ENCODE results near the gene FAM114A2. TPM values are rescaled to one million over a fixed set of nuclear protein-coding genes. Genes with fewer than 3 reads are reported as not detected.

Gene FAM114A2
- total RNA-seq, 2 donors from 2014 or later = 18.0 to 19.7 TPM

DNA sequence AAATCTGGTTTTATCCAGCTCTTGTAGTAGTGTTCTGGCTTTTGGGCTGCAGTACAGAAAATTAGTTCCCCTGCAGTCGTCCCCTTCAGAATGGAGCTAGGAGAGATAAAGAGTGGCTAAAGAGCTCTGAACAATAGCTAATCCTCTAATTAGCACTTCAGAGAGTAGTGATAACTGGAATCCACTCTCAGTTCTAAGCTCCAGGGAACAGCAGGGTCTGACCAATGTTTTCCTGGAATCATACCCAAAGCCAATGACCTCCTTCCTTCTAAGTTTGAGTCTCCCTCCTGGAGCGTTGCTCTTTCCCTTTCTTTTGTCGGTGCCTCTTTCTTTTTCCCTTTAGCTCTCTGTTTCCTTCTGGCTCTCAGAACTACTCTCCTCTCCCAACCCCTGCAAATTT is 47.4 kb upstream of the FAM114A2 start:
- 10 to 19% methylated on average over 3 of the region's 3 CpGs for WGBS, 2 experiments (ENCODE audit: insufficient coverage in 1 of 2, insufficient read length in 1 of 2)
- no peaks in the 10 kb centered on the region for H3K27me3 ChIP-seq (ENCODE audit: control insufficient read depth, insufficient read depth, low read length, poor library complexity, severe bottlenecking)
- TF ChIP-seq, protein P1, sequence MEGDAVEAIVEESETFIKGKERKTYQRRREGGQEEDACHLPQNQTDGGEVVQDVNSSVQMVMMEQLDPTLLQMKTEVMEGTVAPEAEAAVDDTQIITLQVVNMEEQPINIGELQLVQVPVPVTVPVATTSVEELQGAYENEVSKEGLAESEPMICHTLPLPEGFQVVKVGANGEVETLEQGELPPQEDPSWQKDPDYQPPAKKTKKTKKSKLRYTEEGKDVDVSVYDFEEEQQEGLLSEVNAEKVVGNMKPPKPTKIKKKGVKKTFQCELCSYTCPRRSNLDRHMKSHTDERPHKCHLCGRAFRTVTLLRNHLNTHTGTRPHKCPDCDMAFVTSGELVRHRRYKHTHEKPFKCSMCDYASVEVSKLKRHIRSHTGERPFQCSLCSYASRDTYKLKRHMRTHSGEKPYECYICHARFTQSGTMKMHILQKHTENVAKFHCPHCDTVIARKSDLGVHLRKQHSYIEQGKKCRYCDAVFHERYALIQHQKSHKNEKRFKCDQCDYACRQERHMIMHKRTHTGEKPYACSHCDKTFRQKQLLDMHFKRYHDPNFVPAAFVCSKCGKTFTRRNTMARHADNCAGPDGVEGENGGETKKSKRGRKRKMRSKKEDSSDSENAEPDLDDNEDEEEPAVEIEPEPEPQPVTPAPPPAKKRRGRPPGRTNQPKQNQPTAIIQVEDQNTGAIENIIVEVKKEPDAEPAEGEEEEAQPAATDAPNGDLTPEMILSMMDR (conservative IDR thresholded peaks at IDR 0.05) = no peak
- no peaks in the 10 kb centered on the region for H3K36me3 ChIP-seq (ENCODE audit: control insufficient read depth, insufficient read depth, low read length)
- peaks cover 45% of the 10 kb centered on the region for H3K4me1 ChIP-seq (ENCODE audit: control insufficient read depth, insufficient read depth, low read length)
- Mint-ChIP-seq H3K36me3 (ENCODE audit: low read depth) (no peaks in the 10 kb centered on the region), H3K27me3 (ENCODE audit: insufficient read depth) (peaks cover 30% of the 10 kb centered on the region), H3K9me3 (no peaks in the 10 kb centered on the region), H3K27ac (peak overlapping the region; percentile 74), H3K4me1 (peaks cover 61% of the 10 kb centered on the region), H3K4me3 (no peak overlapping the region)
- no peak overlapping the region for H3K27ac ChIP-seq (ENCODE audit: low read depth, low read length)
- peak overlapping the region; percentile 17 for H3K9ac ChIP-seq (ENCODE audit: extremely low read depth, low read length, poor library complexity, severe bottlenecking)
- DNase-seq = no peak
- no peaks in the 10 kb centered on the region for H3K9me3 ChIP-seq (ENCODE audit: control insufficient read depth, low read length)
- H3K4me3 ChIP-seq (ENCODE audit: low read length) = peak overlapping the region; percentile 47

DNA sequence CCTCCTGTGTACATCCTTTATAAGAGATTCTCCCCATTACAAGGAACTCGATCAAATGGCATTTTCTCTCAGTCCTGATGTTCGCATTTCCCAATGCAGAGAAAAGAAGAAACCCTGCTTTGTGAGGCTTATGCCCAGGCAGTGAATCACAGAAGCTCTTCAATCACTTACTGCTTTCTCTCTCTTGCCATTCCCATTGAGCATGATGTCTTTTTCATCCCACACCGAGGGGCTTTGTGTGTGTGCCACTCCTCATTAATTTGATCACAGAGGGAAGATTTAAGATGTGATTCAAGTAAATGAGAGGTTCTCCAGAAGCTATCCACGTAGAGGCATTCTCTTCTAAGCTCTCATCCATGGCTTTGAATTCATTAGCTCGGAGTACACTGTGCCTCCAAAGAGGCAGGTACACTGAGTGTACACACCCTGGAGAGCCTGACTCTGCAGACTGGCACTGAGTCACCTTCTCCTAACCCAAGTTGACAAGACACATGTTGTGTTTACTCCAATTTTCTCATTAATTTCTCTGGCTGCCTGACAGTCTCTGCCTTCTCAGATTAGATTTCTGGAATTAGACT is 45.4 kb upstream of the FAM114A2 start:
- 78 to 90% methylated on average over 4 to 5 of the region's 5 CpGs for WGBS, 2 experiments (ENCODE audit: insufficient coverage in 1 of 2, insufficient read length in 1 of 2)
- Mint-ChIP-seq H3K36me3 (ENCODE audit: low read depth) (no peaks in the 10 kb centered on the region), H3K4me3 (no peak overlapping the region), H3K27ac (no peak overlapping the region), H3K4me1 (peaks cover 58% of the 10 kb centered on the region), H3K9me3 (no peaks in the 10 kb centered on the region), H3K27me3 (ENCODE audit: insufficient read depth) (peaks cover 27% of the 10 kb centered on the region)
- TF ChIP-seq, protein P1 (conservative IDR thresholded peaks at IDR 0.05) = no peak
- Histone ChIP-seq H3K27me3 (ENCODE audit: control insufficient read depth, insufficient read depth, low read length, poor library complexity, severe bottlenecking) (no peaks in the 10 kb centered on the region), H3K4me3 (ENCODE audit: low read length) (no peak overlapping the region), H3K9ac (ENCODE audit: extremely low read depth, low read length, poor library complexity, severe bottlenecking) (no peak overlapping the region), H3K9me3 (ENCODE audit: control insufficient read depth, low read length) (no peaks in the 10 kb centered on the region), H3K27ac (ENCODE audit: low read depth, low read length) (no peak overlapping the region), H3K4me1 (ENCODE audit: control insufficient read depth, insufficient read depth, low read length) (peaks cover 38% of the 10 kb centered on the region), H3K36me3 (ENCODE audit: control insufficient read depth, insufficient read depth, low read length) (no peaks in the 10 kb centered on the region)
- DNase-seq = no peak

- no peak overlapping the region for H3K27ac Mint-ChIP-seq
- peaks cover 13% of the 10 kb centered on the region for H3K27me3 Mint-ChIP-seq (ENCODE audit: insufficient read depth)
- H3K4me1 Mint-ChIP-seq = peaks cover 54% of the 10 kb centered on the region
Measured at GRCh38 chr5:154081246-154081645, 42.5 kb upstream of the FAM114A2 start.

More at GRCh38 chr5:154081246-154081645, 42.5 kb upstream of the FAM114A2 start:
- 88 to 90% methylated on average over 2 of the region's 2 CpGs for WGBS, 2 experiments (ENCODE audit: insufficient coverage in 1 of 2, insufficient read length in 1 of 2)
- no peaks in the 10 kb centered on the region for H3K9me3 ChIP-seq (ENCODE audit: control insufficient read depth, low read length)
- no peak overlapping the region for H3K9ac ChIP-seq (ENCODE audit: extremely low read depth, low read length, poor library complexity, severe bottlenecking)
- H3K36me3 ChIP-seq (ENCODE audit: control insufficient read depth, insufficient read depth, low read length) = no peaks in the 10 kb centered on the region
- Mint-ChIP-seq H3K9me3 (no peaks in the 10 kb centered on the region), H3K4me3 (no peak overlapping the region), H3K36me3 (ENCODE audit: low read depth) (no peaks in the 10 kb centered on the region)
- H3K4me3 ChIP-seq (ENCODE audit: low read length) = no peak overlapping the region
- peaks cover 30% of the 10 kb centered on the region for H3K4me1 ChIP-seq (ENCODE audit: control insufficient read depth, insufficient read depth, low read length)
- TF ChIP-seq, protein P1 (conservative IDR thresholded peaks at IDR 0.05) = no peak
- no peaks in the 10 kb centered on the region for H3K27me3 ChIP-seq (ENCODE audit: control insufficient read depth, insufficient read depth, low read length, poor library complexity, severe bottlenecking)
- H3K27ac ChIP-seq (ENCODE audit: low read depth, low read length) = no peak overlapping the region
- DNase-seq = no peak

Data from endodermal cell (in vitro differentiated cells).